ENCODE measurements around the gene AIG1.

- TF ChIP-seq CTCF (IDR thresholded peaks at IDR 0.05; ENCODE audit: low read length) (no peak), EZH2 (optimal IDR thresholded peaks at IDR 0.05; ENCODE audit: low read depth, low read length) (no peak)
Observed at GRCh38 chr6:143021543-143021942, 39.1 kb upstream of the AIG1 start.

Measured in MM.1S (cell line).